Measurements from ENCODE around the gene SFT2D1. TPM values are rescaled to one million over a fixed set of nuclear protein-coding genes. Genes with fewer than 3 reads are reported as not detected.
A peak's percentile ranks its signal among the peaks of the same experiment; 100 is the strongest.

The SFT2D1 gene
- total RNA-seq, 1 donor from 2014 or later = 52.8 TPM

- Histone ChIP-seq H3K4me3 (no peak overlapping the region), H3K4me1 (no peaks in the 10 kb centered on the region), H3K27me3 (ENCODE audit: low read depth) (peaks cover 4% of the 10 kb centered on the region), H3K9me3 (no peaks in the 10 kb centered on the region), H3K36me3 (peaks cover 31% of the 10 kb centered on the region), H3K27ac (no peak overlapping the region)
- TF ChIP-seq CTCF (IDR thresholded peaks at IDR 0.05) = no peak
- DNase-seq (peak; percentile 72), ATAC-seq (peak; percentile 75 to 77)
- intact Hi-C loops (cut with DNase I) = no loop called here
These were observed 18.7 kb upstream of the SFT2D1 start for GRCh38 chr6:166361077-166361429.

DNA sequence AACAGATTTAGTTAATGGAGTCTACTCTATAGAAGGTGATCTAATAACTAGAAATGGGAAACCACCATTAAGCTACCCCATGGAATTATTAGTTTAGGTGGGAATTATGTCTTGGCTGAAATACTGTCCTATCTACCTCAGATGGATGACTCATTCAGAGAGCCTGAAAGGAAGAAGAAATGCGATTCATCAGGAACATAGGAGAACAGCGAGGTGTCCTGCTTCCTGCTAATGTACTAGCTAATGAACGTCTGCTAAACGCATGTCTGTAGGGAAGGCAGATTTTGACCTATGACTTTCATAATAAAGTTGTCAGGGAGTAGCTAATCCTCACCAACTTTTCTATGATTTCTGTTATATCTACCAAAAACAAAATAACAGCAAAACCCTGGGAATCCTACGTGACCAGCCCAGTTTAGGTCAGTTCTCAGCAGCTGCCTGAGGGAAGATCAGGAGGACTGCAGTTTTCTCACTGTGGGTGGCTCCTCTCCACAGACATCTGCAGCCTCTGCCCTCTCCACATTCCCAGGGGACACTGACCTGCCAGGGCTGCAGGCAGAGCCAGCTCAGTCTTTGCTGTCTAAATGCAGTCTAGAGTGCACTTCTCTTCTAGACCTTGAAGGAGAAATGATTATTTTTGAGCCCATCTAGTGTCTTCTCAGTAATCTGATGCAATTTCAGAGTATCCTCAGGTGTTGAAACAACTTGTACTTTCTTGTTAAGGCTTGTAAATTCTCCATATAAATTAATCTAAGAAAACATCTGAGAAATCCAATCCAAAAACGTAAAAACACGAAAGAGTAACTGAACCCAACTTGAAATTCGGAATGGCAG is 18.1 kb upstream of the SFT2D1 start:
- H3K4me3 ChIP-seq = no peak overlapping the region
- DNase-seq (no peak), ATAC-seq (peak; percentile 31 to 32)
- no peaks in the 10 kb centered on the region for H3K9me3 ChIP-seq
- H3K36me3 ChIP-seq = peaks cover 26% of the 10 kb centered on the region
- H3K4me1 ChIP-seq = no peaks in the 10 kb centered on the region
- H3K27me3 ChIP-seq (ENCODE audit: low read depth) = peaks cover 4% of the 10 kb centered on the region
- TF ChIP-seq CTCF (IDR thresholded peaks at IDR 0.05) = no peak
- H3K27ac ChIP-seq = no peak overlapping the region
- intact Hi-C loops (cut with DNase I) = no loop called here

DNA sequence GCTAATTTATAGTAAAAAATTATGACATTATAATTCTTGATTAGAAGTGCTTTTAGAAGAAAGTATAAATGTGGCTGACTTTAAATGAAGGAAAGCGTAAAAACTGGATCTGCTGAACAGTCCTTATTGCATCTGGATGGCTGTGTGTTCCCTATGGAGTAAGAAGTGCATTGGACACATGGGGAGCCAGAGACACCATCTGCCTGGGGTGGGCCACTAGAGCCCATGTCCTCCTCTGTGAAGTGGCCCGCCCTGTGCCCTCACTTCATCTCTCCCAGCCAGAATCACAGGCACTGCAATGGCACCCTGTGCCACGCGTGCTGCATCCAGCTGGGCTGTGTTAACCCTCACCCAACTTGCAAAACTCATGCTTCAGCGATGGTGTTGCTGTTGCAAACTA is 13.2 kb upstream of the SFT2D1 start:
- H3K9me3 ChIP-seq = no peaks in the 10 kb centered on the region
- H3K27me3 ChIP-seq (ENCODE audit: low read depth) = peaks cover 4% of the 10 kb centered on the region
- ATAC-seq (no peak), DNase-seq (no peak)
- no peak overlapping the region for H3K27ac ChIP-seq
- H3K36me3 ChIP-seq = no peaks in the 10 kb centered on the region
- intact Hi-C loops (cut with DNase I) = no loop called here
- H3K4me3 ChIP-seq = no peak overlapping the region
- H3K4me1 ChIP-seq = no peaks in the 10 kb centered on the region
- no peak for TF ChIP-seq CTCF (IDR thresholded peaks at IDR 0.05)

DNA sequence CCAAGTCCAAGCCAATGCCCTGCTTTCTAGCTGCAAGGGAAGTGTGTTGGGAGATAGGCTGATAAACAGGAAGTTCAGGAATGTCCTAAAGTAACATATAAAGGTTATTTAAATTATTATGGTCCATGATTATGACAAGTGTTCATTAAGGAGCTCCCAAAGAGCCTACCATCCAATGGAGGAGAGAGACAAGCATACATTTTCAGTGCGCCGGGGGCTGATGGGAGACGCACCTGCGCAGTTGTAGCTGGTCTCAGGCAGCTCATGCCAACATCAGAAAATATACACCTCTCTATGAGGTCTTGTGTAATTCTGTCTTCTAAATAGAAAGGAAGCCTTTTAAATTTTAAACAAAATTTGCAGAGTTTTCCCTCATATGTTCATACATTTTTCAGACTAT is 12.6 kb upstream of the SFT2D1 start:
- Histone ChIP-seq H3K4me3 (no peak overlapping the region), H3K4me1 (no peaks in the 10 kb centered on the region), H3K36me3 (no peaks in the 10 kb centered on the region), H3K27ac (no peak overlapping the region), H3K27me3 (ENCODE audit: low read depth) (peaks cover 4% of the 10 kb centered on the region), H3K9me3 (no peaks in the 10 kb centered on the region)
- DNase-seq (no peak), ATAC-seq (no peak)
- no peak for TF ChIP-seq CTCF (IDR thresholded peaks at IDR 0.05)
- intact Hi-C loops (cut with DNase I) = no loop called here

GRCh38 chr6:166354143-166354542 is 11.8 kb upstream of the SFT2D1 start:
- peaks cover 3% of the 10 kb centered on the region for H3K27me3 ChIP-seq (ENCODE audit: low read depth)
- intact Hi-C loops (cut with DNase I) = no loop called here
- H3K4me3 ChIP-seq = no peak overlapping the region
- no peak overlapping the region for H3K27ac ChIP-seq
- TF ChIP-seq CTCF (IDR thresholded peaks at IDR 0.05) = no peak
- H3K36me3 ChIP-seq = no peaks in the 10 kb centered on the region
- H3K4me1 ChIP-seq = no peaks in the 10 kb centered on the region
- no peak for ATAC-seq
- no peaks in the 10 kb centered on the region for H3K9me3 ChIP-seq
- DNase-seq = no peak
